H9 (cell line): ENCODE results near the gene MTCL1. TPM values are rescaled to one million over a fixed set of nuclear protein-coding genes. Genes with fewer than 3 reads are reported as not detected.

Experiments used
- DNase-seq: peaks from one replicate; pipeline ENCODE4 v3.0.0-alpha.2; 2017
- H2AFZ ChIP-seq: one replicate; pipeline ENCODE4 v1.6.1; 2013; ENCODE audit warnings: mild to moderate bottlenecking, low read length, control low read depth, moderate library complexity
- H2AK5ac ChIP-seq: 2 replicates; pipeline ENCODE4 v1.6.1; 2013; ENCODE audit warnings: low read length, control low read depth, mixed read lengths; ENCODE audit not compliant: insufficient read length
- H2BK120ac ChIP-seq: one replicate; pipeline ENCODE4 v1.6.1; 2013; ENCODE audit warnings: low read depth, mild to moderate bottlenecking, low read length, control low read depth, inconsistent platforms; ENCODE audit not compliant: poor library complexity, severe bottlenecking
- H2BK12ac ChIP-seq: 2 replicates; pipeline ENCODE4 v1.6.1; 2013; ENCODE audit warnings: low read length, control low read depth, mixed read lengths, low read depth; ENCODE audit not compliant: insufficient read length
- H2BK15ac ChIP-seq: 2 replicates; pipeline ENCODE4 v1.6.1; 2013; ENCODE audit warnings: low read depth, low read length, control low read depth
- H2BK20ac ChIP-seq: one replicate; pipeline ENCODE4 v1.6.1; 2013; ENCODE audit warnings: low read depth, mild to moderate bottlenecking, low read length, control low read depth, inconsistent platforms; ENCODE audit not compliant: poor library complexity, severe bottlenecking
- H2BK5ac ChIP-seq: 2 replicates; pipeline ENCODE4 v1.6.1; 2013; ENCODE audit warnings: low read length, control low read depth, mixed read lengths; ENCODE audit not compliant: insufficient read length
- H3K14ac ChIP-seq: 2 replicates; pipeline ENCODE4 v1.6.1; 2013; ENCODE audit warnings: low read length, control low read depth; ENCODE audit not compliant: insufficient read depth
- H3K18ac ChIP-seq: 2 replicates; pipeline ENCODE4 v1.6.1; 2013; ENCODE audit warnings: low read depth, mild to moderate bottlenecking, mixed read lengths, low read length, control low read depth; ENCODE audit not compliant: insufficient read length
- H3K23ac ChIP-seq: 2 replicates; pipeline ENCODE4 v1.6.1; 2013; ENCODE audit warnings: low read length, control low read depth, mixed read lengths, low read depth; ENCODE audit not compliant: insufficient read length
- H3K23me2 ChIP-seq: 2 replicates; pipeline ENCODE4 v1.6.1; 2013; ENCODE audit warnings: low read depth, mild to moderate bottlenecking, mixed read lengths, low read length, control low read depth; ENCODE audit not compliant: insufficient read length, poor library complexity, severe bottlenecking
- H3K27ac ChIP-seq: 2 replicates; pipeline ENCODE4 v1.5.1; 2013; ENCODE audit warnings: low read length, control low read depth, mixed read lengths, low read depth; ENCODE audit not compliant: insufficient read length
- H3K27me3 ChIP-seq: 2 replicates; pipeline ENCODE4 v1.6.1; 2013; ENCODE audit warnings: low read length, control low read depth, inconsistent platforms; ENCODE audit not compliant: insufficient read depth
- H3K4ac ChIP-seq: 2 replicates; pipeline ENCODE4 v1.6.1; 2013; ENCODE audit warnings: low read depth, mild to moderate bottlenecking, control low read depth, inconsistent platforms, low read length, moderate library complexity
- H3K4me1 ChIP-seq: 2 replicates; pipeline ENCODE4 v1.6.1; 2013; ENCODE audit warnings: low read length, control low read depth, inconsistent platforms; ENCODE audit not compliant: insufficient read depth
- H3K4me2 ChIP-seq: 2 replicates; pipeline ENCODE4 v1.6.1; 2013; ENCODE audit warnings: low read length, control low read depth, mixed read lengths; ENCODE audit not compliant: insufficient read length, insufficient read depth
- H3K56ac ChIP-seq: 2 replicates; pipeline ENCODE4 v1.6.1; 2013; ENCODE audit warnings: low read depth, mild to moderate bottlenecking, mixed read lengths, low read length, control low read depth; ENCODE audit not compliant: insufficient read length
- H3K79me1 ChIP-seq: 2 replicates; pipeline ENCODE4 v1.6.1; 2013; ENCODE audit warnings: low read depth, mild to moderate bottlenecking, moderate library complexity, low read length, control low read depth, inconsistent platforms; ENCODE audit not compliant: insufficient read depth, poor library complexity, severe bottlenecking
- H3K79me2 ChIP-seq: 2 replicates; pipeline ENCODE4 v1.6.1; 2013; ENCODE audit warnings: low read length, control low read depth, inconsistent platforms; ENCODE audit not compliant: insufficient read depth
- H3K9ac ChIP-seq: 2 replicates; pipeline ENCODE4 v1.6.1; 2013; ENCODE audit warnings: low read length, control low read depth, mixed read lengths; ENCODE audit not compliant: insufficient read length; ENCODE audit errors: extremely low read depth
- H3K9me3 ChIP-seq: one replicate; pipeline ENCODE4 v1.6.1; 2013; ENCODE audit warnings: low read depth, low read length, inconsistent platforms; ENCODE audit not compliant: control insufficient read depth
- H3T11ph ChIP-seq: one replicate; pipeline ENCODE4 v1.6.1; 2013; ENCODE audit warnings: mild to moderate bottlenecking, low read length, control low read depth, inconsistent platforms
- H4K20me1 ChIP-seq: one replicate; pipeline ENCODE4 v1.6.1; 2013; ENCODE audit not compliant: control insufficient read depth, insufficient read length, insufficient read depth
- H4K5ac ChIP-seq: 2 replicates; pipeline ENCODE4 v1.6.1; 2013; ENCODE audit warnings: low read depth, mild to moderate bottlenecking, mixed read lengths, low read length, control low read depth; ENCODE audit not compliant: insufficient read length
- H4K8ac ChIP-seq: replicated peaks from 2 replicates; pipeline ENCODE4 v1.6.1; 2013; ENCODE audit warnings: low read length, control low read depth, mixed read lengths, low read depth; ENCODE audit not compliant: insufficient read length
- H4K91ac ChIP-seq: 2 replicates; pipeline ENCODE4 v1.6.1; 2013; ENCODE audit warnings: low read depth, mild to moderate bottlenecking, moderate library complexity, mixed read lengths, low read length, control low read depth; ENCODE audit not compliant: insufficient read length
- H3K27ac Mint-ChIP-seq, 3 experiments: 2 replicates in 2 of 3; 3 replicates in 1 of 3; pipeline ENCODE4 v1.8.0; 2020 to 2021; ENCODE audit warnings: mixed read lengths in 3 of 3, mild to moderate bottlenecking in 1 of 3, moderate library complexity in 1 of 3
- H3K27me3 Mint-ChIP-seq: 2 replicates; pipeline ENCODE4 v1.8.0; 2021; ENCODE audit warnings: low read depth, mild to moderate bottlenecking, moderate library complexity, mixed read lengths
- H3K36me3 Mint-ChIP-seq, 3 experiments: 2 replicates in 2 of 3; 3 replicates in 1 of 3; pipeline ENCODE4 v1.8.0; 2020 to 2021; ENCODE audit warnings: low read depth in 3 of 3, mixed read lengths in 3 of 3; ENCODE audit not compliant: insufficient read depth in 1 of 3
- H3K4me1 Mint-ChIP-seq, 2 experiments: 2 replicates each; pipeline ENCODE4 v1.8.0; 2020; ENCODE audit warnings: mixed read lengths in 2 of 2
- H3K4me3 Mint-ChIP-seq, 2 experiments: 2 replicates in 1 of 2; 3 replicates in 1 of 2; pipeline ENCODE4 v1.8.0; 2020 to 2021; ENCODE audit warnings: mild to moderate bottlenecking in 2 of 2, mixed read lengths in 2 of 2, moderate library complexity in 1 of 2
- H3K9me3 Mint-ChIP-seq, 2 experiments: 2 replicates in 1 of 2; 3 replicates in 1 of 2; pipeline ENCODE4 v1.8.0; 2020; ENCODE audit warnings: mild to moderate bottlenecking in 2 of 2, mixed read lengths in 2 of 2, moderate library complexity in 1 of 2
- CTCF ChIP-seq: fragments of 200-600 bp; sonication (generic); conservative IDR thresholded peaks from 3 replicates; pipeline ENCODE4 v1.8.0; 2021; ENCODE audit warnings: antibody characterized with exemption, mild to moderate bottlenecking
- WGBS: extraction: QIAGEN DNeasy Blood & Tissue Kit; methylation state at CpG from one replicate; pipeline ENCODE4 v1.1.7; 2013; ENCODE audit warnings: missing lambda C conversion rate, low lambda C conversion rate, mixed read lengths; ENCODE audit not compliant: insufficient read length; ENCODE audit errors: extremely low coverage; 5-methylcytosine and 5-hydroxymethylcytosine counted together
- total RNA-seq: library from RNA; stranded (reverse); gene quantifications from 2 replicates; pipeline ENCODE4 v1.2.1, GENCODE V29; 2021

Gene MTCL1
- total RNA-seq, 1 experiment from 2014 or later: 50.7 TPM

- Histone ChIP-seq H3K23me2 (no peaks in the 10 kb centered on the region), H2BK20ac (no peak overlapping the region), H2BK120ac (no peak overlapping the region), H3K79me2 (no peaks in the 10 kb centered on the region), H4K20me1 (no peaks in the 10 kb centered on the region), H3K27ac (no peak overlapping the region), H2BK12ac (no peak overlapping the region), H3K4me1 (peaks cover 8% of the 10 kb centered on the region; the same call in 1 of the 2 replicates), H3K56ac (no peak overlapping the region), H3K14ac (no peak overlapping the region), H2AFZ (no peak overlapping the region), H3K9ac (no peak overlapping the region), H4K8ac (no peak overlapping the region), H3T11ph (no peak overlapping the region), H4K91ac (no peak overlapping the region), H3K23ac (no peak overlapping the region), H3K79me1 (no peaks in the 10 kb centered on the region), H3K4ac (no peak overlapping the region), H3K4me2 (no peak overlapping the region), H2AK5ac (no peak overlapping the region), H3K18ac (no peak overlapping the region), H4K5ac (no peak overlapping the region), H3K9me3 (no peaks in the 10 kb centered on the region), H2BK15ac (no peak overlapping the region), H2BK5ac (no peak overlapping the region), H3K27me3 (no peaks in the 10 kb centered on the region)
- DNase-seq: no peak
- no CpG with 5 or more reads among the region's 6 CpGs for WGBS
- Mint-ChIP-seq H3K27me3 (no peaks in the 10 kb centered on the region), H3K27ac (no peak overlapping the region), H3K36me3 (peaks cover 20 to 58% (median 52%) of the 10 kb centered on the region in 3 experiments; a peak in 6 of 7 replicates), H3K4me1 (peaks cover 17 to 23% of the 10 kb centered on the region in 2 experiments), H3K9me3 (no peaks in the 10 kb centered on the region), H3K4me3 (no peak overlapping the region)
- TF ChIP-seq CTCF: no peak
Measured at GRCh38 chr18:8787371-8787670, 82.0 kb downstream of the MTCL1 start.
